Nephron progenitor cell (in vitro differentiated cells): ENCODE data around the gene YWHAG.
"Not testable (repeated sequence)": the region's sequence is repeated elsewhere in the genome, so short reads cannot be mapped to it uniquely, and the experiment has no call there.

Experiments
- DNase-seq: peaks from one replicate; pipeline ENCODE4 v3.0.0; 2021
- H3K27ac Mint-ChIP-seq: 2 replicates; pipeline ENCODE4 v1.8.0; 2021; ENCODE audit warnings: mild to moderate bottlenecking, moderate library complexity, mixed read lengths
- H3K27me3 Mint-ChIP-seq: 2 replicates; pipeline ENCODE4 v1.8.0; 2021; ENCODE audit warnings: mild to moderate bottlenecking, low read depth, mixed read lengths; ENCODE audit not compliant: poor library complexity
- H3K36me3 Mint-ChIP-seq: 2 replicates; pipeline ENCODE4 v1.8.0; 2021; ENCODE audit warnings: low read depth, mixed read lengths
- H3K4me1 Mint-ChIP-seq: 2 replicates; pipeline ENCODE4 v1.8.0; 2021; ENCODE audit warnings: mixed read lengths
- H3K4me3 Mint-ChIP-seq: 2 replicates; pipeline ENCODE4 v1.8.0; 2021; ENCODE audit warnings: mild to moderate bottlenecking, moderate library complexity, mixed read lengths
- H3K9me3 Mint-ChIP-seq: 2 replicates; pipeline ENCODE4 v1.8.0; 2021; ENCODE audit warnings: mild to moderate bottlenecking, moderate library complexity, mixed read lengths
- TF ChIP-seq, protein P1 (sequence below): fragments of 200-600 bp; sonication (generic); IDR thresholded peaks from 2 replicates; pipeline ENCODE4 v1.5.0; 2021; ENCODE audit warnings: antibody characterized with exemption

YWHAG gene

DNA sequence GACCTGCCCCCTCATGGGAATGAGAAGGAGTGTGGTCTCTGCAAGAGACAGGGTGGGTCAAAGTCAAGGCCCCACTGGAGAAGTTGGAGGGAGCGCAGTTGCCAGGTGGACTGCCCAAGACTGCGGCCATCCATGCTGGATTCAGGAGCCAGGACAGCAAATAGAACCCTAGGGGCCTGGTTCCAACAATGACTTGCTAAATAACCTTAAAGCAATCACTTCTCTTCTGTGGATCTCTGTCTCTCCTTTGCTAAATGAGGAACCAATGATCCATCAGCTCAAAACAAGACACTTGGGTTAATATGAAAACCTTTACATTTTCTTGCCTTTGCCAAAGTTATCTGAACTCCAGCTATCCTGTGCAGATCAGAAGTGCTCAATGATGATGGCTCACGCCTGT is 12.6 kb upstream of the YWHAG start:
- TF ChIP-seq, protein P1, sequence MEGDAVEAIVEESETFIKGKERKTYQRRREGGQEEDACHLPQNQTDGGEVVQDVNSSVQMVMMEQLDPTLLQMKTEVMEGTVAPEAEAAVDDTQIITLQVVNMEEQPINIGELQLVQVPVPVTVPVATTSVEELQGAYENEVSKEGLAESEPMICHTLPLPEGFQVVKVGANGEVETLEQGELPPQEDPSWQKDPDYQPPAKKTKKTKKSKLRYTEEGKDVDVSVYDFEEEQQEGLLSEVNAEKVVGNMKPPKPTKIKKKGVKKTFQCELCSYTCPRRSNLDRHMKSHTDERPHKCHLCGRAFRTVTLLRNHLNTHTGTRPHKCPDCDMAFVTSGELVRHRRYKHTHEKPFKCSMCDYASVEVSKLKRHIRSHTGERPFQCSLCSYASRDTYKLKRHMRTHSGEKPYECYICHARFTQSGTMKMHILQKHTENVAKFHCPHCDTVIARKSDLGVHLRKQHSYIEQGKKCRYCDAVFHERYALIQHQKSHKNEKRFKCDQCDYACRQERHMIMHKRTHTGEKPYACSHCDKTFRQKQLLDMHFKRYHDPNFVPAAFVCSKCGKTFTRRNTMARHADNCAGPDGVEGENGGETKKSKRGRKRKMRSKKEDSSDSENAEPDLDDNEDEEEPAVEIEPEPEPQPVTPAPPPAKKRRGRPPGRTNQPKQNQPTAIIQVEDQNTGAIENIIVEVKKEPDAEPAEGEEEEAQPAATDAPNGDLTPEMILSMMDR: no peak
- H3K27ac Mint-ChIP-seq: no peak overlapping the region
- DNase-seq: no peak
- H3K27me3 Mint-ChIP-seq: peaks cover 4% of the 10 kb centered on the region
- no peaks in the 10 kb centered on the region for H3K9me3 Mint-ChIP-seq
- H3K36me3 Mint-ChIP-seq: no peaks in the 10 kb centered on the region
- no peak overlapping the region for H3K4me3 Mint-ChIP-seq
- H3K4me1 Mint-ChIP-seq: peaks cover 32% of the 10 kb centered on the region

DNA sequence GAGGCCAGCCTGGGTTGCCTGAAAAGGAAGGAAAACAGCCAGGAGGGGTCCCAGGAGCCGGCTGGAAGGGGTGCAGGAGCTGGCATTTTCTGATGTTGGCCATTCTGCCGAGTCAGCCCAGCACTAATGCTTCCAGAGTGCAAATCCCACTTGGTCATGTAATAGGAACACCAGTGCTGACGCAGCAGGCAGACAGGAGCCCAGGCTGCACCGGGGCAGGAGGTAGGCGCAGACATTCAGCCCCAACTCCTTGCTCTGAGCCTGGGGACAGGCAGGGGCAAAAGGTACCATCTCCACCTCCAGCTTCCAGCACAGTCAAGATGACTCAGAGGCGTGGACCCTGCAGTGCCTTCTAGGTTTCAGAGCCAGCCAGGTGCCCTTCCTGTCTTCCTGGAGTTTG is 10.2 kb upstream of the YWHAG start:
- TF ChIP-seq, protein P1: no peak
- Mint-ChIP-seq H3K9me3 (no peaks in the 10 kb centered on the region), H3K27me3 (peaks cover 4% of the 10 kb centered on the region), H3K4me3 (no peak overlapping the region), H3K27ac (peak overlapping the region; percentile 51), H3K36me3 (no peaks in the 10 kb centered on the region), H3K4me1 (peaks cover 41% of the 10 kb centered on the region)
- no peak for DNase-seq

DNA sequence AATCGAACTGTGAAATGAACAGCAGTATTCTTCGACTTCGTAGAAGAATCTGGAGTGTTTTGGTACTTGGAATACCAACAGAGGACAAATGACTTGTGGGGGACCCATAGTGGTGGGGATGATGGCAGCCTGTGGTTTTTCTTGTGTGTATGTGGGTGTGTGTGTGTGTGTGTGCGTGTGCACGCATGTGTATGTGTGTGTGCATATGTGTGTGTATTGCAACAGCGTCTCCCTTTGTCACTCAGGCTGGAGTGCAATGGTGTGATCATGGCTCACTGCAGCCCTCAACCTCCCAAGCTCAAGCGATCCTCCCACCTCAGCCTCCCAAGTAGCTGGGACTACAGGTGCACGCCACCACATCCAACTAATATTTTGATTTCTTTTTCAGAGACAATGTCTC is 9.4 kb upstream of the YWHAG start:
- Mint-ChIP-seq H3K4me3 (no peak overlapping the region), H3K27me3 (peaks cover 1% of the 10 kb centered on the region), H3K9me3 (no peaks in the 10 kb centered on the region), H3K27ac (no peak overlapping the region), H3K36me3 (no peaks in the 10 kb centered on the region), H3K4me1 (peaks cover 41% of the 10 kb centered on the region)
- DNase-seq: no peak
- TF ChIP-seq, protein P1: no peak

DNA sequence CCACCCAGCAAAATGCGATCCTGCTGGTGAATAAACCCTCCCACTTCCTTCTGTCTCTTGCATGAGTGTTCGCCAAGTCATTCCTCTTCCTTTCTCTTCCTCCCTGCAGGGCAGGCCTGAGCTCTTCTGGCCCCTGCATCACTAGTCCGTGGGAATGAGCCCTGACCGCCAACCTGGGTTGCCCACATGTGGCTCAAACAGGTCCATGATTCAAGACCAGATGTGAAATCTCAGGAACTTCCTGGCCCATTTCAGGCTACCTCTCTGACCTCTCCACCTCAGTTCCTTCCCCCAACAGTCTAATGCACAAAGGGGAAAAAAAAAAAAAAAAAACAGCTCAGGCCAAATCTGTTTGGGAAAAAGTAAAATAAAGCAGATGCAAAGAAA is 5.4 kb upstream of the YWHAG start:
- Mint-ChIP-seq H3K4me3 (peak overlapping the region; percentile 45), H3K27me3 (no peaks in the 10 kb centered on the region), H3K27ac (peak overlapping the region; percentile 95), H3K9me3 (no peaks in the 10 kb centered on the region), H3K36me3 (no peaks in the 10 kb centered on the region), H3K4me1 (peaks cover 40% of the 10 kb centered on the region)
- no peak for DNase-seq
- TF ChIP-seq, protein P1: no peak

DNA sequence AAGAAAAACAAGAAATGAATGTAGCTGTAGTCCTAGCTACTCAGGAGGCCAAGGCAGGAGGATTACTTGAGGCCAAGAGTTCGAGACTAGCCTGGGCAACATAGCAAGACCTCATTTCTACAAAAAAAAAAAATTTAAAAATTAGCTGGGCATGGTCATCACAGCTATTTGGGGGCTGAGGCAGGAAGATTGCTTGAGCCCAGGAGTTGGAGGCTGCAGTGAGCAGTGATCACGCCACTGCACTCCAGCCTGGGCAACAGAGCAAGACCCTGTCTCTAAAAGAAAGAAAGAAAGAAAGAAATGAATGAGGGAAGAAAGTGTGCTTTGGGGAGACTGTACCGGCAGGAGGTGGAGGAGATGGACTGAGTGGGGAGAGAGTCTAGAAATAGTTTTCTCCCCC is 5.0 kb upstream of the YWHAG start:
- Mint-ChIP-seq H3K27ac (peak overlapping the region; percentile 95), H3K4me1 (peaks cover 40% of the 10 kb centered on the region)
- not testable (repeated sequence) for H3K4me3 Mint-ChIP-seq, H3K9me3 Mint-ChIP-seq, H3K36me3 Mint-ChIP-seq, DNase-seq, H3K27me3 Mint-ChIP-seq

DNA sequence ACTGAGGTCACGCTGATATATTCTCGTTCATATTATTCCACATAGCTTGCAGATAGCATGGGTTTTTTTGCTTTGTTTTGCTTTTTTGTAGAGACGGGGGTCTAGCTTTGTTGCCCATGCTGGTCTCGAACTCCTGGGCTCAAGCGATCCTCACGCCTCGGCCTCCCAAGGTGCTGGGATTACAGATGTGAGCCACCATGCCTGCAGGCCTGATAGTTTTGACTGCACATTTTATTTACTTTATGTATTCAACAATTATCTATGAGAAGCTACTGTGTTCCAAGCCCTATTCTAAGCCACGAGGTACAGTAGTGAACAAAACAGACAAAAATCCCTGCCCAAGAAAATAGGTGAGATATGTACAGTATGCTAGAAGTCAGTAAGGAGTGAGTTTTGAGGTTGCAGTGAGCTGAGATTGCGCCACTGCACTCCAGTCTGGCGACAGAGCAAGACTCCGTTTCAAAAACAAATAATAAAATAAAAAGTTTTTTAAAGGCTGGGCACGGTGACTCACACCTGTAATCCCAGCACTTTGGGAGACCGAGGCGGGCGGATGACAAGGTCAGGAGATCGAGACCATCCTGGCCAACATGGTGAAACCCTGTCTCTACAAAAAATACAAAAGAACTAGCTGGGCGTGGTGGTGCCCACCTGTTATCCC is 1.3 kb upstream of the YWHAG start:
- Mint-ChIP-seq H3K4me1 (peaks cover 48% of the 10 kb centered on the region), H3K36me3 (peaks cover 28% of the 10 kb centered on the region)
- TF ChIP-seq, protein P1: no peak

More for the DNA sequence above, 1.3 kb upstream of the YWHAG start:
- Mint-ChIP-seq H3K27me3 (no peaks in the 10 kb centered on the region), H3K9me3 (peaks cover 9% of the 10 kb centered on the region), H3K4me3 (peak overlapping the region; percentile 90), H3K27ac (peak overlapping the region; percentile 95)
- DNase-seq: no peak
